HepG2 (cell line): Measurements from ENCODE around the gene NELFB. TPM values are rescaled to one million over a fixed set of nuclear protein-coding genes. Genes with fewer than 3 reads are reported as not detected.

Experiments used
- GMEB2 ChIP-seq: IDR thresholded peaks from 2 replicates; pipeline ENCODE4 v1.6.1; 2016; ENCODE audit warnings: missing biosample characterization, missing genetic modification reagents, low read depth
- KIAA2018 ChIP-seq: sonication (generic); formaldehyde crosslinking; IDR thresholded peaks from 2 replicates; pipeline ENCODE4 v1.5.0; 2020; ENCODE audit warnings: mild to moderate bottlenecking, missing genetic modification reagents, borderline replicate concordance
- MNT ChIP-seq: fragments of 450-650 bp; IDR thresholded peaks from 2 replicates; pipeline ENCODE4 v1.6.1; 2016
- PHB2 ChIP-seq: fragments of 450-650 bp; IDR thresholded peaks from 2 replicates; pipeline ENCODE4 v1.6.1; 2018; ENCODE audit not compliant: partially characterized antibody
- WIZ ChIP-seq: sonication (generic); formaldehyde crosslinking; IDR thresholded peaks from 2 replicates; pipeline ENCODE4 v1.5.1; 2020; ENCODE audit warnings: mild to moderate bottlenecking, missing genetic modification reagents
- ZBTB43 ChIP-seq: sonication (generic); formaldehyde crosslinking; conservative IDR thresholded peaks from 2 replicates; pipeline ENCODE4 v1.4.0; 2020; ENCODE audit warnings: missing genetic modification reagents
- ZHX1 ChIP-seq: sonication (generic); formaldehyde crosslinking; IDR thresholded peaks from 2 replicates; pipeline ENCODE4 v1.8.1; 2022; ENCODE audit warnings: low read depth, mild to moderate bottlenecking, missing genetic modification reagents
- ZMYM2 ChIP-seq: sonication (generic); formaldehyde crosslinking; IDR thresholded peaks from 2 replicates; pipeline ENCODE4 v1.8.0; 2022; ENCODE audit warnings: mild to moderate bottlenecking, missing genetic modification reagents
- ZNF367 ChIP-seq: sonication (generic); formaldehyde crosslinking; IDR thresholded peaks from 2 replicates; pipeline ENCODE4 v1.4.0; 2020; ENCODE audit warnings: missing genetic modification reagents, borderline replicate concordance
- ZNF530 ChIP-seq: sonication (generic); formaldehyde crosslinking; IDR thresholded peaks from 2 replicates; pipeline ENCODE4 v1.5.0; 2020; ENCODE audit warnings: low read depth, mild to moderate bottlenecking, missing genetic modification reagents
- ZNF563 ChIP-seq: sonication (generic); formaldehyde crosslinking; IDR thresholded peaks from 2 replicates; pipeline ENCODE4 v1.8.0; 2022; ENCODE audit warnings: mild to moderate bottlenecking, moderate library complexity, missing genetic modification reagents
- ZNF841 ChIP-seq: sonication (generic); formaldehyde crosslinking; IDR thresholded peaks from 2 replicates; pipeline ENCODE4 v1.8.1; 2023; ENCODE audit warnings: missing genetic modification reagents, borderline replicate concordance
- polyA plus RNA-seq, 8 experiments: library from polyadenylated mRNA; depleted of rRNA in 3 of 8; stranded (reverse) in 7 of 8; unstranded in 1 of 8; fragments of >200 nt; fragmentation: Illumina TruSeq in 4 of 8; extraction: Trizol in 4 of 8; gene quantifications; 2 replicates each; pipeline versions ENCODE4 v1.2.1 to v1.2.3, GENCODE V29; 2011 to 2016; ENCODE audit warnings: low read depth in 4 of 8, missing spikeins in 1 of 8, mixed read lengths in 1 of 8; ENCODE audit not compliant: insufficient read depth in 1 of 8
- total RNA-seq, 5 experiments: library from RNA; depleted of rRNA; stranded (reverse); fragments of >200 nt; fragmentation: Illumina TruSeq; extraction: Trizol; gene quantifications; 2 replicates each; pipeline ENCODE4 v1.2.3, GENCODE V29; 2016; ENCODE audit warnings: low read depth in 1 of 5

Gene NELFB
- total and polyA plus RNA-seq, 2 of the 13 experiments (the other 11 are each of a cell fraction or from before 2014, with no cell fraction given) = 26.5 to 45.8 TPM

GRCh38 chr9:137276473-137277328 lies 21.6 kb downstream of the NELFB start (continued):
- TF ChIP-seq ZBTB43 (CRISPR knock-in tag) (no peak), ZNF841 (CRISPR knock-in tag) (no peak), KIAA2018 (no peak), WIZ (no peak), ZNF530 (CRISPR knock-in tag) (no peak), ZNF563 (0 out of 2 replicates have a peak, but pooled peaks have one; percentile 17), ZMYM2 (CRISPR knock-in tag) (no peak), GMEB2 (CRISPR knock-in tag) (no peak), MNT (no peak), PHB2 (no peak), ZNF367 (CRISPR knock-in tag) (no peak), ZHX1 (CRISPR knock-in tag) (peak; percentile 17; the same call in 1 of the 2 replicates)
